Kidney (tissue), 14 donors: ENCODE measurements around the gene TMEM125. TPM values are rescaled to one million over a fixed set of nuclear protein-coding genes. Genes with fewer than 3 reads are reported as not detected.

ENCODE experiments used
- DNase-seq, 5 donors: peaks; one replicate each; pipeline ENCODE4 v3.0.0-alpha.2; 2013 to 2020
- FAIRE-seq: peaks from 2 replicates; lab custom pipeline; 2012; peaks lifted over from hg19 to GRCh38; lab: Jason Lieb, UNC
- H3K27ac ChIP-seq, 2 donors: one replicate each; pipeline ENCODE4 v1.7.0; 2013; ENCODE audit warnings: low read depth in 2 of 2, low read length in 2 of 2, inconsistent platforms in 1 of 2
- H3K27me3 ChIP-seq: one replicate; pipeline ENCODE4 v1.7.1; 2013; ENCODE audit warnings: low read length, inconsistent platforms; ENCODE audit not compliant: control insufficient read depth, insufficient read depth
- H3K36me3 ChIP-seq, 3 donors: one replicate each; pipeline versions ENCODE4 v1.7.0 to v1.7.1; 2013; ENCODE audit warnings: low read length in 3 of 3, control low read depth in 1 of 3, inconsistent platforms in 1 of 3; ENCODE audit not compliant: insufficient read depth in 3 of 3, control insufficient read depth in 2 of 3
- H3K4me1 ChIP-seq, 3 donors: one replicate each; pipeline versions ENCODE4 v1.7.0 to v1.7.1; 2013; ENCODE audit warnings: low read length in 3 of 3, inconsistent platforms in 1 of 3, low read depth in 1 of 3; ENCODE audit not compliant: control insufficient read depth in 2 of 3, insufficient read depth in 2 of 3
- H3K4me3 ChIP-seq, 3 donors: one replicate each; pipeline versions ENCODE4 v1.7.0 to v1.8.1; 2013; ENCODE audit warnings: low read length in 3 of 3, control low read depth in 1 of 3, inconsistent platforms in 1 of 3
- H3K9ac ChIP-seq, 3 donors: one replicate each; pipeline versions ENCODE4 v1.7.0 to v1.7.1; 2013; ENCODE audit warnings: low read length in 3 of 3, control low read depth in 1 of 3, inconsistent platforms in 1 of 3
- H3K9me3 ChIP-seq, 3 donors: one replicate each; pipeline versions ENCODE4 v1.7.0 to v1.7.1; 2013; ENCODE audit warnings: low read length in 3 of 3, control low read depth in 1 of 3, inconsistent platforms in 1 of 3; ENCODE audit not compliant: control insufficient read depth in 2 of 3, insufficient read depth in 1 of 3
- CTCF ChIP-seq: IDR thresholded peaks from 3 replicates; pipeline ENCODE4 v1.5.1; 2012; ENCODE audit warnings: mild to moderate bottlenecking, moderate library complexity, borderline replicate concordance; ENCODE audit not compliant: insufficient read depth; ENCODE audit errors: extremely low read depth
- intact Hi-C: fragments of 100-400 bp; cut with DNase I; formaldehyde crosslinking; loops from one replicate; pipeline ENCODE4 v1.11.1; 2022
- polyA plus RNA-seq: library from polyadenylated mRNA; stranded (reverse); fragments of 350-450 nt; fragmentation: Illumina TruSeq; extraction: RNeasy Lipid Tissue Mini Kit (QIAGEN cat#74804); gene quantifications from one replicate; pipeline ENCODE4 v1.2.3, GENCODE V29; 2014; ENCODE audit warnings: low read depth, low replicate concordance; ENCODE audit not compliant: insufficient read depth
- total RNA-seq: library from RNA; stranded (reverse); fragmentation: NEBNext Ultra II Directional; extraction: Animal tissue kit (Norgen Biotek cat#: 25700); gene quantifications from one replicate; pipeline ENCODE4 v1.2.1, GENCODE V29; 2021
- donor health status: control.
- donor health status: control.
- donor health status: control.
- donor health status: control.
- donor health status: control.
- donor health status: DM: yes; HTN: yes; CAD: no.
- donor health status: Normal renal cell carcinoma (clear cell type).

TMEM125 gene
- total and polyA plus RNA-seq, 2 donors from 2014 or later: 17.5 to 22.0 TPM

DNA sequence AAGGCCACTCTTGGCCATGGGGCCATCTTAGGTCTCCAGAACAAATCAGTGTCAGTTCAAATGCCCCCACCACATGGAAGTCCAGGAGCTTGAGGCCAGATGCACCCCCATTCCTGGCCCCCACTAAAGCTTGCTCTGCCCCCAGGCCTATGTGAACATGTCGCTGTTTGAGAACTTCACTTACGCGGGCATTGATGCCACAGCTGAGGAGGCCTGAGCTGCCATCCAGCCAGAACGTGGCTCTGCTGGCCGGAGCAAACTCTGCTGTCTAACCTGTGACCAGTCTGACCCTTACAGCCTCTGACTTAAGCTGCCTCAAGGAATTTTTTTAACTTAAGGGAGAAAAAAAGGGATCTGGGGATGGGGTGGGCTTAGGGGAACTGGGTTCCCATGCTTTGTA, 52.7 kb downstream of the TMEM125 start:
- no peaks in the 10 kb centered on the region for H3K36me3 ChIP-seq
- intact Hi-C loops: no loop called here
- no peak for TF ChIP-seq CTCF
- H3K27ac ChIP-seq: no peak overlapping the region
- H3K27me3 ChIP-seq: no peaks in the 10 kb centered on the region
- H3K9me3 ChIP-seq: peaks cover 0 to 5% (median 0%) of the 10 kb centered on the region in 3 donors
- no peak overlapping the region for H3K9ac ChIP-seq
- DNase-seq (peak in 1 of 5 donors; percentile 13), FAIRE-seq (no peak)
- H3K4me1 ChIP-seq: peaks cover 0 to 5% (median 0%) of the 10 kb centered on the region in 3 donors
- no peak overlapping the region for H3K4me3 ChIP-seq

Other genes starting within 250 kb of the TMEM125 start
- gene EBNA1BP2, start 97.7 kb upstream of the TMEM125 start, total RNA-seq: 52.5 TPM
- gene EBNA1BP2, start 97.7 kb upstream of the TMEM125 start, polyA plus RNA-seq: 98.8 TPM
- gene CFAP57, start 97.7 kb upstream of the TMEM125 start, total RNA-seq: 2.3 TPM
- 0.34 TPM for gene CFAP57, start 97.7 kb upstream of the TMEM125 start, polyA plus RNA-seq
- 21.1 TPM for gene C1orf210, start 15.6 kb downstream of the TMEM125 start, total RNA-seq
- gene C1orf210, start 15.6 kb downstream of the TMEM125 start, polyA plus RNA-seq: 33.3 TPM
- gene TIE1, start 31.0 kb downstream of the TMEM125 start, total RNA-seq: 46.3 TPM
- gene TIE1, start 31.0 kb downstream of the TMEM125 start, polyA plus RNA-seq: 15.0 TPM
- gene MPL, start 67.8 kb downstream of the TMEM125 start, total RNA-seq: 0.25 TPM
- not detected for gene MPL, start 67.8 kb downstream of the TMEM125 start, polyA plus RNA-seq
- gene CDC20, start 89.0 kb downstream of the TMEM125 start, total RNA-seq: 2.7 TPM
- 3.9 TPM for gene CDC20, start 89.0 kb downstream of the TMEM125 start, polyA plus RNA-seq
- 85.1 TPM for gene ELOVL1, start 98.0 kb downstream of the TMEM125 start, total RNA-seq
- gene ELOVL1, start 98.0 kb downstream of the TMEM125 start, polyA plus RNA-seq: 86.0 TPM
- 36.5 TPM for gene MED8, start 119.8 kb downstream of the TMEM125 start, total RNA-seq
- 44.3 TPM for gene MED8, start 119.8 kb downstream of the TMEM125 start, polyA plus RNA-seq
- 66.8 TPM for gene SZT2, start 119.9 kb downstream of the TMEM125 start, total RNA-seq
- 10.4 TPM for gene SZT2, start 119.9 kb downstream of the TMEM125 start, polyA plus RNA-seq
- 50.5 TPM for gene HYI, start 183.9 kb downstream of the TMEM125 start, total RNA-seq
- 91.2 TPM for gene HYI, start 183.9 kb downstream of the TMEM125 start, polyA plus RNA-seq